ENCODE data around the gene NUDC. TPM values are rescaled to one million over a fixed set of nuclear protein-coding genes. Genes with fewer than 3 reads are reported as not detected.
A peak's percentile ranks its signal among the peaks of the same experiment; 100 is the strongest.

The NUDC gene
- total RNA-seq, 2 donors from 2014 or later: 103 to 120 TPM

DNA sequence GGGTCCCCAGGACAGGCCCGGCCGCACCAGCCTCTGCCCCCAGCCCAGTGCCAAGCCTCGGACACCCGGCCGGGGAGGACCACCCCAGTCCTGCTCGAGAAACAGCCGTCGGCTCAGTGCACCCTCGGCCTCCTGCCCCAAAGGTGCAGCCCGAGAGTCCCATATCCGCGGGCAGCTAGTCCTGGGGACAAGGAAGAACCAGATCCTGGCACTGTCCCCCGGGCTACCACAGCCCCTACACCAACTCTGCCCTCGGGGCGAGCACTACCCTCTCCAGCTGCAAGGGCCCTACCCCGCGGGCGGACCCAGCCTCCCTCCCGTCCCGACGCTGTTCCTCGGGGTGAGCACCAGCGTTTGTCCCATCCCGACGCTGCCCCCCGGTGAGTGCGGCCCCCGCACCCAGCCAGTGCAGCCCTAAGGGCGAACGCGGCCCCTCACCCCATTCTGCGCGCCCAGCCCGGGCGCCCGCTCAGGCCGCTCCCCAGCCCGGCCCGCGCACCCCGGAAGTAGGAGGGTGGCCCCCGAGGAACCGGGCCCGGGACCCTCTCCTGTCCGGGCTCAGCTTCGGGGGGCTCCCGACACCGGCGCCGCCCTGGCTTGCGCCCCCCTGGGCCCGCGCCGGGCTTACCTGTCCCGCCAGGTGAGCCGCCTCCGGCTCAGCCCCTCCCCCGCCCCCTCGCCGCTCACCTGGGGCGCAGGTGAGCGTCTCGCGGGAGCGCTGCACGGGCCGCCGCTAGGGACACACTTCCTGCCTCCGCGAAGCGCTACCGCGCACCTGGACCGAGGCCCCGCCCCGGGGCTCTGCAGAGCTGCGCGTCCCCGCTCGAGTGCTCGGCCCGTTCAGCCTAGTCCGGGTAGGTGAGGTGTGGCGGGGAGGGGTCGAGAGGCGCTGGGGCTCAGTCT, 38.4 kb downstream of the NUDC start, which contains the start of gene KDF1:
Gene KDF1, minus strand, starts transcription at position 747 of the 903 bp plus-strand sequence. CDS start 8,088 bp downstream, outside the sequence.
- Mint-ChIP-seq H3K9me3 (peaks cover 6% of the 10 kb centered on the region), H3K4me1 (peaks cover 18% of the 10 kb centered on the region), H3K27ac (peak within 1 kb of the TSS; percentile 90), H3K27me3 (ENCODE audit: insufficient read depth) (no peaks in the 10 kb centered on the region), H3K36me3 (ENCODE audit: low read depth) (peaks cover 11% of the 10 kb centered on the region), H3K4me3 (peak within 1 kb of the TSS; percentile 77)
- 1 to 10% methylated on average over 9 to 86 of the region's 86 CpGs for WGBS, 2 experiments (ENCODE audit: insufficient coverage in 1 of 2, insufficient read length in 1 of 2)
- Histone ChIP-seq H3K9me3 (ENCODE audit: control insufficient read depth, low read length) (no peaks in the 10 kb centered on the region), H3K36me3 (ENCODE audit: control insufficient read depth, insufficient read depth, low read length) (no peaks in the 10 kb centered on the region), H3K4me1 (ENCODE audit: control insufficient read depth, insufficient read depth, low read length) (no peaks in the 10 kb centered on the region), H3K4me3 (ENCODE audit: low read length) (peak within 1 kb of the TSS; percentile 80), H3K27me3 (ENCODE audit: control insufficient read depth, insufficient read depth, low read length, poor library complexity, severe bottlenecking) (peaks cover 37% of the 10 kb centered on the region), H3K27ac (ENCODE audit: low read depth, low read length) (no peak within 1 kb of the TSS), H3K9ac (ENCODE audit: extremely low read depth, low read length, poor library complexity, severe bottlenecking) (peak within 1 kb of the TSS; percentile 41)
- TF ChIP-seq, protein P1, sequence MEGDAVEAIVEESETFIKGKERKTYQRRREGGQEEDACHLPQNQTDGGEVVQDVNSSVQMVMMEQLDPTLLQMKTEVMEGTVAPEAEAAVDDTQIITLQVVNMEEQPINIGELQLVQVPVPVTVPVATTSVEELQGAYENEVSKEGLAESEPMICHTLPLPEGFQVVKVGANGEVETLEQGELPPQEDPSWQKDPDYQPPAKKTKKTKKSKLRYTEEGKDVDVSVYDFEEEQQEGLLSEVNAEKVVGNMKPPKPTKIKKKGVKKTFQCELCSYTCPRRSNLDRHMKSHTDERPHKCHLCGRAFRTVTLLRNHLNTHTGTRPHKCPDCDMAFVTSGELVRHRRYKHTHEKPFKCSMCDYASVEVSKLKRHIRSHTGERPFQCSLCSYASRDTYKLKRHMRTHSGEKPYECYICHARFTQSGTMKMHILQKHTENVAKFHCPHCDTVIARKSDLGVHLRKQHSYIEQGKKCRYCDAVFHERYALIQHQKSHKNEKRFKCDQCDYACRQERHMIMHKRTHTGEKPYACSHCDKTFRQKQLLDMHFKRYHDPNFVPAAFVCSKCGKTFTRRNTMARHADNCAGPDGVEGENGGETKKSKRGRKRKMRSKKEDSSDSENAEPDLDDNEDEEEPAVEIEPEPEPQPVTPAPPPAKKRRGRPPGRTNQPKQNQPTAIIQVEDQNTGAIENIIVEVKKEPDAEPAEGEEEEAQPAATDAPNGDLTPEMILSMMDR (conservative IDR thresholded peaks at IDR 0.05): peak; percentile 65
- peak; percentile 96 for DNase-seq

- Histone ChIP-seq H3K36me3 (ENCODE audit: control insufficient read depth, insufficient read depth, low read length) (no peaks in the 10 kb centered on the region), H3K4me3 (ENCODE audit: low read length) (peak overlapping the region; percentile 80), H3K4me1 (ENCODE audit: control insufficient read depth, insufficient read depth, low read length) (no peaks in the 10 kb centered on the region), H3K9ac (ENCODE audit: extremely low read depth, low read length, poor library complexity, severe bottlenecking) (no peak overlapping the region), H3K9me3 (ENCODE audit: control insufficient read depth, low read length) (no peaks in the 10 kb centered on the region), H3K27ac (ENCODE audit: low read depth, low read length) (no peak overlapping the region), H3K27me3 (ENCODE audit: control insufficient read depth, insufficient read depth, low read length, poor library complexity, severe bottlenecking) (peaks cover 37% of the 10 kb centered on the region)
- H3K36me3 Mint-ChIP-seq (ENCODE audit: low read depth): peaks cover 11% of the 10 kb centered on the region
- TF ChIP-seq, protein P1 (conservative IDR thresholded peaks at IDR 0.05): no peak
- H3K27ac Mint-ChIP-seq: peak overlapping the region; percentile 90
- DNase-seq: no peak
- no peaks in the 10 kb centered on the region for H3K27me3 Mint-ChIP-seq (ENCODE audit: insufficient read depth)
- 11 to 19% methylated on average over 3 of the region's 3 CpGs for WGBS, 2 experiments (ENCODE audit: insufficient coverage in 1 of 2, insufficient read length in 1 of 2)
- H3K4me3 Mint-ChIP-seq: peak overlapping the region; percentile 77
- peaks cover 18% of the 10 kb centered on the region for H3K4me1 Mint-ChIP-seq
- peaks cover 6% of the 10 kb centered on the region for H3K9me3 Mint-ChIP-seq
Measured at GRCh38 chr1:26960625-26960966, 39.1 kb downstream of the NUDC start.

GRCh38 chr1:26961826-26962225, 40.3 kb downstream of the NUDC start:
- peaks cover 37% of the 10 kb centered on the region for H3K27me3 ChIP-seq (ENCODE audit: control insufficient read depth, insufficient read depth, low read length, poor library complexity, severe bottlenecking)
- H3K36me3 ChIP-seq (ENCODE audit: control insufficient read depth, insufficient read depth, low read length): no peaks in the 10 kb centered on the region
- no peaks in the 10 kb centered on the region for H3K9me3 ChIP-seq (ENCODE audit: control insufficient read depth, low read length)
- no peak overlapping the region for H3K9ac ChIP-seq (ENCODE audit: extremely low read depth, low read length, poor library complexity, severe bottlenecking)
- no peak for DNase-seq
- Mint-ChIP-seq H3K27ac (no peak overlapping the region), H3K4me1 (peaks cover 18% of the 10 kb centered on the region), H3K27me3 (ENCODE audit: insufficient read depth) (peaks cover 1% of the 10 kb centered on the region), H3K9me3 (no peaks in the 10 kb centered on the region), H3K36me3 (ENCODE audit: low read depth) (peaks cover 6% of the 10 kb centered on the region), H3K4me3 (no peak overlapping the region)
- no peak overlapping the region for H3K4me3 ChIP-seq (ENCODE audit: low read length)
- WGBS, 2 experiments (ENCODE audit: insufficient coverage in 1 of 2, insufficient read length in 1 of 2): 85 to 88% methylated on average over 2 to 3 of the region's 3 CpGs
- no peaks in the 10 kb centered on the region for H3K4me1 ChIP-seq (ENCODE audit: control insufficient read depth, insufficient read depth, low read length)
- no peak overlapping the region for H3K27ac ChIP-seq (ENCODE audit: low read depth, low read length)
- TF ChIP-seq, protein P1 (conservative IDR thresholded peaks at IDR 0.05): no peak

Data from endodermal cell (in vitro differentiated cells).